Measurements from ENCODE around the gene LMX1A. TPM values are rescaled to one million over a fixed set of nuclear protein-coding genes. Genes with fewer than 3 reads are reported as not detected.

Gene LMX1A
- total RNA-seq, 2 experiments from 2014 or later = not detected

- H3K27me3 Mint-ChIP-seq = peaks cover 73% of the 10 kb centered on the region
- ChIA-PET CTCF (interaction anchor here (1.4 to 13.0 kb wide), 3 partner anchors 13 to 15 kb away, joined by 5 to 106 read pairs (median 9); no protein-coding TSS in a partner anchor), POLR2A (no interaction called here)
- ATAC-seq (no peak), DNase-seq (no peak)
- intact Hi-C loops (cut with micrococcal nuclease) = loop anchor here (10.0 kb wide), 2 partner anchors 119 to 209 kb away; no protein-coding TSS in a partner anchor
- H3K4me3 Mint-ChIP-seq = no peak overlapping the region
- no peaks in the 10 kb centered on the region for H3K36me3 Mint-ChIP-seq (ENCODE audit: low read depth)
- no peak overlapping the region for H3K27ac Mint-ChIP-seq
- no peaks in the 10 kb centered on the region for H3K9me3 Mint-ChIP-seq
- TF ChIP-seq CTCF (IDR thresholded peaks at IDR 0.05) = no peak
- H3K4me1 Mint-ChIP-seq (ENCODE audit: low read depth) = peaks cover 5% of the 10 kb centered on the region
These were observed 2.5 kb downstream of the LMX1A start for GRCh38 chr1:165353731-165354671.

GRCh38 chr1:165352442-165353293, 3.8 kb downstream of the LMX1A start:
- H3K4me1 Mint-ChIP-seq (ENCODE audit: low read depth) = peaks cover 5% of the 10 kb centered on the region
- H3K27me3 Mint-ChIP-seq = peaks cover 71% of the 10 kb centered on the region
- H3K4me3 Mint-ChIP-seq = no peak overlapping the region
- no peaks in the 10 kb centered on the region for H3K36me3 Mint-ChIP-seq (ENCODE audit: low read depth)
- no peak for TF ChIP-seq CTCF (IDR thresholded peaks at IDR 0.05)
- no peaks in the 10 kb centered on the region for H3K9me3 Mint-ChIP-seq
- CTCF ChIA-PET = interaction anchor here (13.0 kb wide), 1 partner anchor 16 kb away, joined by 106 read pairs; no protein-coding TSS in a partner anchor
- ATAC-seq = no peak
- DNase-seq = no peak
- H3K27ac Mint-ChIP-seq = no peak overlapping the region
- intact Hi-C loops (cut with micrococcal nuclease) = loop anchor here (10.0 kb wide), 2 partner anchors 118 to 208 kb away; no protein-coding TSS in a partner anchor
- POLR2A ChIA-PET = no interaction called here

- peaks cover 69% of the 10 kb centered on the region for H3K27me3 Mint-ChIP-seq
- no peaks in the 10 kb centered on the region for H3K9me3 Mint-ChIP-seq
- intact Hi-C loops (cut with micrococcal nuclease) = loop anchor here (10.0 kb wide), 2 partner anchors 117 to 207 kb away; no protein-coding TSS in a partner anchor
- CTCF ChIA-PET = interaction anchor here (1.6 to 13.0 kb wide), 2 partner anchors 17 to 94 kb away, joined by 3 to 106 read pairs; no protein-coding TSS in a partner anchor
- H3K27ac Mint-ChIP-seq = no peak overlapping the region
- no peak overlapping the region for H3K4me3 Mint-ChIP-seq
- no peaks in the 10 kb centered on the region for H3K36me3 Mint-ChIP-seq (ENCODE audit: low read depth)
- DNase-seq = no peak
- POLR2A ChIA-PET = no interaction called here
- ATAC-seq = no peak
- peaks cover 5% of the 10 kb centered on the region for H3K4me1 Mint-ChIP-seq (ENCODE audit: low read depth)
- no peak for TF ChIP-seq CTCF (IDR thresholded peaks at IDR 0.05)
These were observed 4.6 kb downstream of the LMX1A start for GRCh38 chr1:165351863-165352441.

GRCh38 chr1:165350840-165351239, 5.7 kb downstream of the LMX1A start:
- intact Hi-C loops (cut with micrococcal nuclease) = loop anchor here (10.0 kb wide), 2 partner anchors 116 to 206 kb away; no protein-coding TSS in a partner anchor
- ChIA-PET CTCF (interaction anchor here (1.4 to 13.0 kb wide), 4 partner anchors 8 to 93 kb away, joined by 3 to 106 read pairs (median 4); no protein-coding TSS in a partner anchor), POLR2A (no interaction called here)
- Mint-ChIP-seq H3K4me3 (no peak overlapping the region), H3K27me3 (peaks cover 75% of the 10 kb centered on the region), H3K36me3 (ENCODE audit: low read depth) (no peaks in the 10 kb centered on the region), H3K9me3 (no peaks in the 10 kb centered on the region), H3K4me1 (ENCODE audit: low read depth) (peaks cover 5% of the 10 kb centered on the region), H3K27ac (no peak overlapping the region)
- ATAC-seq (no peak), DNase-seq (no peak)
- TF ChIP-seq CTCF (IDR thresholded peaks at IDR 0.05) = no peak

Measured in activated CD8-positive, alpha-beta T cell treated with anti-CD3 and anti-CD28 coated beads for 36 hours (primary cell).